GM23248 (cell line): ENCODE results near the gene S100A1. TPM values are rescaled to one million over a fixed set of nuclear protein-coding genes. Genes with fewer than 3 reads are reported as not detected.

Experiments used
- DNase-seq: peaks from one replicate; pipeline ENCODE4 v3.0.0-alpha.2; 2015
- H2AFZ ChIP-seq: fragments of 200-600 bp; sonication (generic); 2 replicates; pipeline ENCODE4 v1.6.1; 2016; ENCODE audit warnings: antibody characterized with exemption
- H3F3A ChIP-seq: fragments of 200-600 bp; sonication (generic); 2 replicates; pipeline ENCODE4 v1.6.1; 2016; ENCODE audit warnings: mild to moderate bottlenecking, antibody characterized with exemption, mixed run types; ENCODE audit not compliant: insufficient read depth
- H3K27ac ChIP-seq: fragments of 200-600 bp; sonication (generic); 2 replicates; pipeline ENCODE4 v1.5.1; 2016; ENCODE audit warnings: mild to moderate bottlenecking
- H3K27me3 ChIP-seq: fragments of 200-600 bp; sonication (generic); replicated peaks from 2 replicates; pipeline ENCODE4 v1.6.1; 2016; ENCODE audit warnings: mild to moderate bottlenecking; ENCODE audit not compliant: insufficient read depth
- H3K36me3 ChIP-seq: fragments of 200-600 bp; sonication (generic); 2 replicates; pipeline ENCODE4 v1.6.1; 2016; ENCODE audit warnings: low read depth, mild to moderate bottlenecking
- H3K4me1 ChIP-seq: fragments of 200-600 bp; sonication (generic); 2 replicates; pipeline ENCODE4 v1.6.1; 2016; ENCODE audit warnings: mild to moderate bottlenecking; ENCODE audit not compliant: insufficient read depth
- H3K4me2 ChIP-seq: fragments of 200-600 bp; sonication (generic); one replicate; pipeline ENCODE4 v1.6.1; 2016; ENCODE audit warnings: mild to moderate bottlenecking; ENCODE audit not compliant: unreplicated experiment
- H3K4me3 ChIP-seq: fragments of 200-600 bp; sonication (generic); 2 replicates; pipeline ENCODE4 v1.5.1; 2016; ENCODE audit warnings: mild to moderate bottlenecking
- H3K79me2 ChIP-seq: fragments of 200-600 bp; sonication (generic); 2 replicates; pipeline ENCODE4 v1.6.1; 2016; ENCODE audit warnings: mild to moderate bottlenecking; ENCODE audit not compliant: insufficient read depth
- H3K9ac ChIP-seq: fragments of 200-600 bp; sonication (generic); 2 replicates; pipeline ENCODE4 v1.6.1; 2016; ENCODE audit warnings: mild to moderate bottlenecking
- H3K9me2 ChIP-seq: fragments of 200-600 bp; sonication (generic); 2 replicates; pipeline ENCODE4 v1.6.1; 2016; ENCODE audit warnings: mixed run types, mild to moderate bottlenecking, moderate library complexity; ENCODE audit not compliant: insufficient read depth
- H3K9me3 ChIP-seq: fragments of 200-600 bp; sonication (generic); one replicate; pipeline ENCODE4 v1.6.1; 2017; ENCODE audit warnings: low read depth
- H4K20me1 ChIP-seq: fragments of 200-600 bp; sonication (generic); 2 replicates; pipeline ENCODE4 v1.6.0; 2016; ENCODE audit not compliant: insufficient read depth
- EZH2 ChIP-seq: fragments of 200-600 bp; sonication (generic); IDR thresholded peaks from 2 replicates; pipeline ENCODE4 v1.6.1; 2018; ENCODE audit warnings: antibody characterized with exemption, mild to moderate bottlenecking; ENCODE audit not compliant: insufficient read depth, poor library complexity, severe bottlenecking
- EZH2phosphoT487 ChIP-seq: fragments of 200-600 bp; sonication (generic); IDR thresholded peaks from 2 replicates; pipeline ENCODE4 v1.6.1; 2018; ENCODE audit warnings: antibody characterized with exemption, moderate library complexity, mild to moderate bottlenecking, low read depth; ENCODE audit not compliant: insufficient read depth
- WGBS, 2 experiments: methylation state at CpG; one replicate each; pipeline ENCODE4 v1.1.6; 2015 to 2017; ENCODE audit warnings: low lambda C conversion rate in 2 of 2, low coverage in 1 of 2; ENCODE audit errors: missing lambda C conversion rate in 2 of 2; 5-methylcytosine and 5-hydroxymethylcytosine counted together
- in situ Hi-C: fragments of 300-500 bp; cut with MboI; formaldehyde crosslinking; loops from 2 replicates; pipeline ENCODE4 v1.15.0; 2020
- polyA plus RNA-seq: library from polyadenylated mRNA; unstranded; fragments of >200 nt; fragmentation: Nextera tagmentation; extraction: Ambion mirVana; gene quantifications from 2 replicates; pipeline ENCODE4 v1.2.1, GENCODE V29; 2016
- total RNA-seq: library from RNA; depleted of rRNA; stranded (reverse); fragments of >200 nt; shearing (Covaris generic); gene quantifications from 2 replicates; pipeline ENCODE4 v1.2.3, GENCODE V29; 2014

The S100A1 gene
- total and polyA plus RNA-seq, 2 experiments from 2014 or later, result 0.30 TPM; not detected in 1

DNA sequence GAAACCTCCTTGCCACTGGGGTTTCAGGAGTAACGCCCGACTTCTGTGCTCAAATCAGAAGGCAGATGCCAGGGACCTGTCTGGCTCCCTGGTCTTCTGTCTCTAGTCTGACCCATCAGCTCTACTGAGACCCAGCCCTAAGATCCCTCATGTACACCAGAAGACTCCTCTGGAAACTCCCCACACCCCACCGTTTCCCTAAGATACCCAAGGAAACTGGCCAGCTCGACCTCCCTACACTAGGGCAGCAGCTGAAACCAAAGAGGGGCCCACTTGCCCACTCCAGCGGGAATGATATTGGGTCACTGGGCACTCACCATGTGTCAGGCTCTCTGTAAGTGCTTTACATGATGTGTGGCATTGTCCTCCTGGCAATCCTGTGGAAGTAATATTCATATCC is 14.8 kb upstream of the S100A1 start:
- DNase-seq, result no peak
- Histone ChIP-seq H3K4me2 (peak overlapping the region; percentile 93), H3K9ac (peak overlapping the region; percentile 97), H3K36me3 (0 out of 2 replicates have a peak, but pooled peaks cover under 1% of the 10 kb centered on the region), H3K27me3 (no peaks in the 10 kb centered on the region), H4K20me1 (no peaks in the 10 kb centered on the region), H3K27ac (peak overlapping the region; percentile 76), H2AFZ (peak overlapping the region; percentile 73), H3K4me3 (peak overlapping the region; percentile 96), H3K9me3 (no peaks in the 10 kb centered on the region), H3K4me1 (peaks cover 42% of the 10 kb centered on the region), H3K79me2 (peaks cover 48% of the 10 kb centered on the region), H3F3A (peaks cover 41% of the 10 kb centered on the region), H3K9me2 (no peaks in the 10 kb centered on the region)
- in situ Hi-C loops, result no loop called here
- TF ChIP-seq EZH2 (no peak), EZH2phosphoT487 (no peak)
- WGBS, 2 experiments, result 78 to 86% methylated on average over 5 of the region's 5 CpGs

GRCh38 chr1:153614189-153614900 is 13.9 kb upstream of the S100A1 start:
- H3K9ac ChIP-seq, result no peak overlapping the region
- no peak overlapping the region for H3K4me2 ChIP-seq
- H3K79me2 ChIP-seq, result peaks cover 41% of the 10 kb centered on the region
- 0 out of 2 replicates have a peak, but pooled peaks cover 6% of the 10 kb centered on the region for H3K36me3 ChIP-seq
- no peak overlapping the region for H3K27ac ChIP-seq
- in situ Hi-C loops, result no loop called here
- H3K9me2 ChIP-seq, result no peaks in the 10 kb centered on the region
- H2AFZ ChIP-seq, result no peak overlapping the region
- no peak for TF ChIP-seq EZH2
- no peak for TF ChIP-seq EZH2phosphoT487
- H4K20me1 ChIP-seq, result no peaks in the 10 kb centered on the region
- H3K27me3 ChIP-seq, result no peaks in the 10 kb centered on the region
- DNase-seq, result peak; percentile 36
- H3K4me3 ChIP-seq, result no peak overlapping the region
- H3K9me3 ChIP-seq, result no peaks in the 10 kb centered on the region
- peaks cover 48% of the 10 kb centered on the region for H3F3A ChIP-seq
- WGBS, 2 experiments, result 80 to 86% methylated on average over 1 to 2 of the region's 2 CpGs
- peaks cover 35% of the 10 kb centered on the region for H3K4me1 ChIP-seq

GRCh38 chr1:153614906-153615305 is 13.3 kb upstream of the S100A1 start:
- Histone ChIP-seq H3K4me2 (no peak overlapping the region), H3K36me3 (peaks cover 9% of the 10 kb centered on the region), H3K27ac (no peak overlapping the region), H3K27me3 (no peaks in the 10 kb centered on the region), H2AFZ (no peak overlapping the region), H3K79me2 (peaks cover 35% of the 10 kb centered on the region), H3K9me2 (no peaks in the 10 kb centered on the region), H3K4me3 (no peak overlapping the region), H3K9ac (no peak overlapping the region), H3K4me1 (peaks cover 29% of the 10 kb centered on the region), H3F3A (peaks cover 48% of the 10 kb centered on the region), H3K9me3 (no peaks in the 10 kb centered on the region), H4K20me1 (no peaks in the 10 kb centered on the region)
- in situ Hi-C loops, result no loop called here
- no peak for DNase-seq
- no peak for TF ChIP-seq EZH2phosphoT487
- no peak for TF ChIP-seq EZH2
- WGBS, 2 experiments, result 97 to 98% methylated on average over 6 to 7 of the region's 7 CpGs

DNA sequence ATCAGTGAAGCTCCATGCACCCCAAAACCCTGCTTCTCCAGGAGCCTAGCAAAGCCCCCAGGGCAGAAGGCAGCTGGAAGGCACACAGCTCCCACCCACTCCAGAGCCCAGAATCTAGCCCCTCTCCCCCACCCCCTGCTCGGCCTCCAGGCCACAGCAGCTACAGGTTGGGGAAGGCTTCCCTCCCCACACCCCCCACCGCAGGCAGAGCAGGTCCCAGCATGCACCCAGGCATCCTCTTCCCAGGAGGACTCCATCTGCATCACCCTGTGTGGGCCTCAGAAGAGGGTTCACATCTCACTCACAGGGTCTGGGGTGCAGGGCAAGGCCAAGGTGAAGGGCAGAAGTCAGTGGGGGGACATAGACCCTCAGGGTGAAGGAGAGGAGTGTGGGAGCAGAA is 12.8 kb upstream of the S100A1 start:
- WGBS, 2 experiments, result 74 to 93% methylated on average over 2 of the region's 2 CpGs
- Histone ChIP-seq H3K4me3 (no peak overlapping the region), H3K4me2 (no peak overlapping the region), H4K20me1 (no peaks in the 10 kb centered on the region), H2AFZ (no peak overlapping the region), H3K36me3 (peaks cover 14% of the 10 kb centered on the region), H3K27me3 (no peaks in the 10 kb centered on the region), H3K9me2 (no peaks in the 10 kb centered on the region), H3K79me2 (peaks cover 30% of the 10 kb centered on the region), H3K27ac (no peak overlapping the region), H3K9ac (no peak overlapping the region), H3F3A (peaks cover 48% of the 10 kb centered on the region), H3K9me3 (no peaks in the 10 kb centered on the region), H3K4me1 (peaks cover 24% of the 10 kb centered on the region)
- in situ Hi-C loops, result no loop called here
- no peak for DNase-seq
- TF ChIP-seq EZH2, result no peak
- TF ChIP-seq EZH2phosphoT487, result no peak
